ENCODE data around the gene ASAP3. TPM values are rescaled to one million over a fixed set of nuclear protein-coding genes. Genes with fewer than 3 reads are reported as not detected.

The ASAP3 gene
- total RNA-seq, 4 donors from 2014 or later: 68.7 to 130 (median 88.5) TPM

- TF ChIP-seq POLR2AphosphoS5 (IDR thresholded peaks at IDR 0.05): no peak
- TF ChIP-seq POLR2A (IDR thresholded peaks at IDR 0.05): no peak
- TF ChIP-seq CTCF (IDR thresholded peaks at IDR 0.05): no peak
- TF ChIP-seq EP300 (IDR thresholded peaks at IDR 0.05): no peak
- Histone ChIP-seq H3K27ac (peak overlapping the region; percentile 85), H3K4me1 (peaks cover 54% of the 10 kb centered on the region), H3K4me3 (no peak overlapping the region), H3K9me3 (no peaks in the 10 kb centered on the region), H3K36me3 (peaks cover 8% of the 10 kb centered on the region), H3K27me3 (no peaks in the 10 kb centered on the region)
- DNase-seq (ENCODE audit: low spot score in 2 of 2): no peak
- 63% methylated on average over 3 of the region's 3 CpGs for WGBS
These were observed 62.6 kb downstream of the ASAP3 start for GRCh38 chr1:23421343-23421742.

- TF ChIP-seq POLR2A (IDR thresholded peaks at IDR 0.05): no peak
- no peak for TF ChIP-seq POLR2AphosphoS5 (IDR thresholded peaks at IDR 0.05)
- no peak for TF ChIP-seq EP300 (IDR thresholded peaks at IDR 0.05)
- no peak for TF ChIP-seq CTCF (IDR thresholded peaks at IDR 0.05)
- Histone ChIP-seq H3K4me1 (peaks cover 54% of the 10 kb centered on the region), H3K9me3 (no peaks in the 10 kb centered on the region), H3K27ac (no peak overlapping the region), H3K27me3 (no peaks in the 10 kb centered on the region), H3K4me3 (no peak overlapping the region), H3K36me3 (peaks cover 8% of the 10 kb centered on the region)
- no peak for DNase-seq (ENCODE audit: low spot score in 2 of 2)
- whole genome bisulfite sequencing: 81% methylated on average over 3 of the region's 3 CpGs
These were observed 63.2 kb downstream of the ASAP3 start for GRCh38 chr1:23420778-23421177.

GRCh38 chr1:23419180-23419579 is 64.8 kb downstream of the ASAP3 start:
- H3K27ac ChIP-seq: no peak overlapping the region
- H3K27me3 ChIP-seq: no peaks in the 10 kb centered on the region
- H3K4me1 ChIP-seq: peaks cover 42% of the 10 kb centered on the region
- TF ChIP-seq POLR2AphosphoS5 (IDR thresholded peaks at IDR 0.05) (no peak), CTCF (IDR thresholded peaks at IDR 0.05) (no peak)
- 93% methylated on average over 6 of the region's 6 CpGs for WGBS
- no peak overlapping the region for H3K4me3 ChIP-seq
- peaks cover 8% of the 10 kb centered on the region for H3K36me3 ChIP-seq
- no peaks in the 10 kb centered on the region for H3K9me3 ChIP-seq
- no peak for DNase-seq (ENCODE audit: low spot score in 2 of 2)

- no peaks in the 10 kb centered on the region for H3K9me3 ChIP-seq
- no peak overlapping the region for H3K27ac ChIP-seq
- H3K36me3 ChIP-seq: peaks cover 8% of the 10 kb centered on the region
- TF ChIP-seq POLR2AphosphoS5 (IDR thresholded peaks at IDR 0.05) (no peak), POLR2A (IDR thresholded peaks at IDR 0.05) (no peak), EP300 (IDR thresholded peaks at IDR 0.05) (no peak), CTCF (IDR thresholded peaks at IDR 0.05) (no peak)
- DNase-seq (ENCODE audit: low spot score in 2 of 2): no peak
- WGBS: 60% methylated on average over 3 of the region's 3 CpGs
- H3K4me3 ChIP-seq: no peak overlapping the region
- H3K27me3 ChIP-seq: no peaks in the 10 kb centered on the region
- H3K4me1 ChIP-seq: peaks cover 26% of the 10 kb centered on the region
These were observed 66.4 kb downstream of the ASAP3 start for GRCh38 chr1:23417570-23417969.

GRCh38 chr1:23416964-23417363 is 67.0 kb downstream of the ASAP3 start:
- 81% methylated on average over 4 of the region's 4 CpGs for WGBS
- TF ChIP-seq POLR2A (IDR thresholded peaks at IDR 0.05): no peak
- TF ChIP-seq EP300 (IDR thresholded peaks at IDR 0.05): no peak
- no peak for TF ChIP-seq CTCF (IDR thresholded peaks at IDR 0.05)
- TF ChIP-seq POLR2AphosphoS5 (IDR thresholded peaks at IDR 0.05): no peak
- Histone ChIP-seq H3K36me3 (peaks cover 8% of the 10 kb centered on the region), H3K27ac (no peak overlapping the region), H3K9me3 (no peaks in the 10 kb centered on the region), H3K4me1 (peaks cover 20% of the 10 kb centered on the region), H3K4me3 (no peak overlapping the region), H3K27me3 (no peaks in the 10 kb centered on the region)
- DNase-seq (ENCODE audit: low spot score in 2 of 2): no peak
